WI38 (cell line): ENCODE measurements around the gene DPH7.
"Not testable (repeated sequence)": the region's sequence is repeated elsewhere in the genome, so short reads cannot be mapped to it uniquely, and the experiment has no call there.

Experiments used
- H3K4me3 ChIP-seq: 2 replicates; pipeline ENCODE4 v1.5.1; 2011; ENCODE audit warnings: low read depth, mild to moderate bottlenecking, control low read depth, low read length
- TF ChIP-seq, protein P1 (sequence below): IDR thresholded peaks from 2 replicates; pipeline ENCODE4 v1.5.1; 2012; ENCODE audit warnings: low read depth, mild to moderate bottlenecking, control low read depth, low read length

DPH7 gene

DNA sequence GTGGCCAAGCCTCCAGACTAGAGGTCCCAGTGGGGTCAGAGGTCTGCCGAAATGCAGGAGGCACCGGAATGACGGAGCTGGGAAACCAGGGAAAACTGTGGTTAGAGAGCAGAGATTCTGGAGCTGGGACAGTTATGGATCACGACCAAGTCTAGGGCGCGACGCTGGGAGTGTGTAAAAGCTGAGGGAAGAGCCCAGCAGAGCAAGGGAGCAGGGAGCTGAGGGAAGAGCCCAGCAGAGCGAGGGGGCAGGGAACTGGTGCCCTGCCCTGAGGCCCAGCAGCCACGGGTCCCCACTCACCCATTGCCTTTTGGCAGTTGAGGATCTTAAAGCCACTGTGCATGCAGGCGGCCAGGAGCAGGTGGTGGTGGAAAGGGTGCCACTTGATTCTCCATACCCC, 14.6 kb downstream of the DPH7 start:
- no peak overlapping the region for H3K4me3 ChIP-seq
- TF ChIP-seq, protein P1, sequence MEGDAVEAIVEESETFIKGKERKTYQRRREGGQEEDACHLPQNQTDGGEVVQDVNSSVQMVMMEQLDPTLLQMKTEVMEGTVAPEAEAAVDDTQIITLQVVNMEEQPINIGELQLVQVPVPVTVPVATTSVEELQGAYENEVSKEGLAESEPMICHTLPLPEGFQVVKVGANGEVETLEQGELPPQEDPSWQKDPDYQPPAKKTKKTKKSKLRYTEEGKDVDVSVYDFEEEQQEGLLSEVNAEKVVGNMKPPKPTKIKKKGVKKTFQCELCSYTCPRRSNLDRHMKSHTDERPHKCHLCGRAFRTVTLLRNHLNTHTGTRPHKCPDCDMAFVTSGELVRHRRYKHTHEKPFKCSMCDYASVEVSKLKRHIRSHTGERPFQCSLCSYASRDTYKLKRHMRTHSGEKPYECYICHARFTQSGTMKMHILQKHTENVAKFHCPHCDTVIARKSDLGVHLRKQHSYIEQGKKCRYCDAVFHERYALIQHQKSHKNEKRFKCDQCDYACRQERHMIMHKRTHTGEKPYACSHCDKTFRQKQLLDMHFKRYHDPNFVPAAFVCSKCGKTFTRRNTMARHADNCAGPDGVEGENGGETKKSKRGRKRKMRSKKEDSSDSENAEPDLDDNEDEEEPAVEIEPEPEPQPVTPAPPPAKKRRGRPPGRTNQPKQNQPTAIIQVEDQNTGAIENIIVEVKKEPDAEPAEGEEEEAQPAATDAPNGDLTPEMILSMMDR, result no peak

DNA sequence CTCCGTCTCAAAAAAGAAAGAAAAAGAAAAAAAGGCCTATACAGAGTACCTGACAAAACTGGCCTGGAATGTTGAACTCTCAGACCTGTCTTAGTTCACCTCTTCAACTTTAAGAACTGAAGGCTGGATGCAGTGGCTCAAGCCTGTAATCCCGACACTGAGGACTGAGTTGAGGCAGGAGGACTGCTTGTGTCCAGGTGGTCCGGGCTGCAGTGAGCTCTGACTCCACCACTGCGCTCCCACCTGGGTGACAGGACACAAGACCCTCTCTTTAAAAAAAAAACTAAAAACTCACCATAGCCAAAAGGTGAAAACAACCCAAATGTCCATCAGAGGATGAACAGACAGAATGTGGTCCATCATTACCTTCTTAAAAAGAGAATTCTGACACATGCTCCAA, 20.6 kb downstream of the DPH7 start:
- TF ChIP-seq, protein P1, result no peak
- no peak overlapping the region for H3K4me3 ChIP-seq

DNA sequence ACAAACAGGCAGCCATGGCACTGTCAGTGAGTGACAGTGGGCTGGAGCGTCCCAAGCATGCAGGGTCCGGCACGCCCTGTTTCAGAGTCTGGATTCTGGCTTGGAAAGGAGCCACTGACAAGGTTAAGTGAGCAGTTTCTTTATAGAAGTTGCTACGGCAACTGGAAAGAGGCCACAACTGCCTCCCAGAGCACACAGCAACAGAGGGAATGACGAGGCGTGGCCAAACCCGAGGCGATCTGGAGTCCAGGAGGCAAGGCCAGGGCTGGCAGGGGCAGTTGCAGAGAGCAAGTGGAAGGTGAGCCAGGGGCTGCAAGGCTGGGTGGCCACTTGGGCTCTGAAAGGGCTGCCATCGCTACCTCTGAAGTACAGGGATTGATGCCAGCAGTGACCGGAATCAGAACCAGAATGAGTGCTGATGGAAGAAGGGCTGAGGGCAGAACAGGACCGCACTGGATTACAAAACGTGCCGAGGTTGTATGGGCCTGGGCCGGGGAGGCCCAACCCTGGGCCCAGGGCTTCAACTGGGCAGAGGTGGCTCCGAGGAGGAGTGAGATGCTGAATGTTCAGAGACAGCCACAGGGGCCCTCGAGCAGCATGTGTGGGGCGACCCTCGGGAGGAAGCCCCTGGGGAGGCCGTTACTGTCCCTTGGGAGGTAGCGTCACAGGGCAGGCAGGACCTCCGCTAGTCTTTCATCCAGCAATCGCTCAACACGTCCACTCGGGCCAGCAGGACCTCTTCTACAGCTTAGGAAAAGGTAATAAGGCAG, 22.5 kb downstream of the DPH7 start:
- TF ChIP-seq, protein P1, result no peak

GRCh38 chr9:137555179-137555578, 23.5 kb downstream of the DPH7 start:
- TF ChIP-seq, protein P1, result no peak
- no peak overlapping the region for H3K4me3 ChIP-seq

More for the DNA sequence above, 22.5 kb downstream of the DPH7 start:
- no peak overlapping the region for H3K4me3 ChIP-seq

- H3K4me3 ChIP-seq, result no peak overlapping the region
- TF ChIP-seq, protein P1, result no peak
These were observed 24.4 kb downstream of the DPH7 start for GRCh38 chr9:137554349-137554748.

GRCh38 chr9:137553654-137554053, 25.1 kb downstream of the DPH7 start:
- not testable (repeated sequence) for H3K4me3 ChIP-seq

GRCh38 chr9:137552022-137552768, 26.5 kb downstream of the DPH7 start:
- TF ChIP-seq, protein P1, result no peak
- peak overlapping the region; percentile 66 for H3K4me3 ChIP-seq
